Stimulated activated CD8-positive, alpha-beta memory T cell treated with anti-CD3 and anti-CD28 coated beads, Interleukin-4, amount 100 ng/mL, for 24 hours (primary cell): ENCODE measurements around the gene NT5DC4.

Source experiments
- DNase-seq: peaks from one replicate; pipeline ENCODE4 v3.0.0-alpha.2; 2020; ENCODE audit warnings: low read depth

The NT5DC4 gene

DNA sequence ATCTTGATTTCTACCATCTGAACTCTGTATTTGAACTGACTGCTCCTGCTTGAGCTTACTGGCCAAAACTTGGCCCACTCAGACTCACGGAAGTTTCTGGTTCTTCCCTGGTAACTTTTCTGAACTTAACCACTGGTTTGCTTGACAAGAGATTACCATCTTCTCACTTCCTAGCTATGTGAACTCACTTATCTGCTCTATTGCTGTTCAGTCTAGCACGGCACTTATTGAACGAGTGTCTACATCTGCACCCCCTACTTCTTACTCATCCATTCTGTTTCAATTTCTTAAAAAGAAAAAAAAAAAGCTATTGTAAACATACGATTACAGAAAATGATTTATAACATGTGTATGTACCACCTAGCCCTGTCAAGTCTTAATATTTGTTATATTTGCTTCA, 34.6 kb downstream of the NT5DC4 start:
- no peak for DNase-seq

DNA sequence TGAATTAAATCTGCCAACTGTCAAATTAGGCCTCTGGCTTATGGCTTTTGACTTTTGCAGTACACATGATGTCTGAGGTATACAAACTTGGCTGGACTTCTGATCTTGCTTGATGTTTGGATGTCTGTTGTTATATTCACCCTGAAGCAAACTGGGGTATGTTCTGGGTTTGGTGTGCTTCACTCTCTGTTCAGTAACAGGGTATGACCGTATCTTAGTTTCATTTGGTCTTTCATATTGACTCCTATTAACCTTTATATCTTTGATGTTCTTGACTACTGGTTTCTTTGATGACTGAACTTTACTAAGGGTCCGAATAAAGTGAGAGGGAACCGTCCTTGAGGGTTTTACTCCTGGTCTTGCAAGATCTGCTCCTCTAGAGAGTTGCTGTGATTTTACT, 35.4 kb downstream of the NT5DC4 start:
- no peak for DNase-seq

DNA sequence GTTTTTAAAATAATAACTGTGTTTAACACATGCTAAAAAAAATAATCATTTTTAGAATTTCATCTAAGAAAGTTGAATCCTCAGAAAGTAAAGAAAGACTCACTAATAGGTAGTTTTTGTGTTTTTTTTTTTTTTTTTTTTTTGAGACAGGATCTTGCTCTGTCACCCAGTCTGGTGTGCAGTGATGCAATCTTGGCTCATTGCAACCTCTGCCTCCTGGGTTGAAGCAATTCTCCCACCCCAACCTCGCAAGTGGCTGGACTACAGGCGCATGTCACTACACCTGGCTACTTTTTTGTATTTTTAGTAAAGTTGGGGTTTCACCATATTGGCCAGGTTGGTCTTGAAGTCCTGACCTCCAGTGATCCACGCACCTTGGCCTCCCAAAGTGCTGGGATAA, 36.4 kb downstream of the NT5DC4 start:
- DNase-seq: no peak

DNA sequence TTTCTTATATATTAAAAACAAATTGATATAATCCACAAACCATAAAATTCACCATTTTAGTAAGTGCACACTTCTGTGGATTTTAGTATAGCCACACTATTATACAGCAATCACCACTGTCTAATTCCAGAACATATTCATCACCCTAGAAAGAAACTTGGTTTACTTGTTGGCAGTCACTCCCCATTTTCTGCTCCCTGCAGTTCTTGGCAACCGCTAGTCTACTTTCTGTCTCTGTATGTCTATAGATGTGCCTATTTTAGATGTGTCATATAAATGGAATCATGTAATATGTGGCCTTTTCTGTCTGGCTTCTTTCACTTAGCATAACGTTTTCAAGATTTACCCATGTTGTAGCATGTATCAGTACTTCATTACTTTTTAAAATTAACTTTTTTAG, 37.9 kb downstream of the NT5DC4 start:
- DNase-seq: no peak

DNA sequence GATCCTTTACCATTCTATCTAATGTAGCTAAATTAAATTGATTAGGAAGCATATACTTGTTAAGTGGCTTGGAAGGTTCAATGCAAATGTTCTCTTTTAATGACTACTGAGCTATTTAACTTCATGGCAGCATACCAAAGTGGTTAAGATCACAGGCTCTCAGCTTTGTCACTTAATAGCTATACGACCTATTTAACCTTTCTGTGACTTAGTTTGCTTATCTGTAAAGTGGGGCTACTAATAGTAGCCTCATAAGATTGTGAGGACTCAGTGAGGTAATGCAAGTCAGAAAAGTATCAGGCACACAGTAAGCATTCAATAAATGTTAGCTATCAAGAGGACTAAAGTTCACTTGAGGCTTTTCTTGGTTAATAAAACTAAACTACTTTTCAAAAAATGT, 39.3 kb downstream of the NT5DC4 start:
- no peak for DNase-seq

DNA sequence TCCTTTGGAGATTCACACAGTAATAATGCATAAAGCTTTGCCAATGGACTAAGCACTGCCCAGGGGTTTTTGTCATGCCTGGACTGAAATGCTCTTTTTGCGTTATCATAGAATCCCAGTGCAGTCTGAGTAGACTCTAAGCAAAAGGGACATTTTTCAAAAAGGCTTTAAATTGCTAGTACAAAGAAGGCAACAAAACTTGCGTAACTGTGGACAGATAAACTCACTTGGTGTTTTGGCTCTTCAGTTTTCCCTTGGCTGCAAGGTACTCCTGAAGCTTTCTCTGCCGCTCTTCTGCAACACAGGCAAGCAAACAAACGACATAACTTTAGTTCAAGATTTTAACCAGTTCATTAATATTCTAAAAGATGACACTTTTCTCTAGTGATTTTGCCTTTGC, 41.5 kb downstream of the NT5DC4 start:
- DNase-seq: no peak

DNA sequence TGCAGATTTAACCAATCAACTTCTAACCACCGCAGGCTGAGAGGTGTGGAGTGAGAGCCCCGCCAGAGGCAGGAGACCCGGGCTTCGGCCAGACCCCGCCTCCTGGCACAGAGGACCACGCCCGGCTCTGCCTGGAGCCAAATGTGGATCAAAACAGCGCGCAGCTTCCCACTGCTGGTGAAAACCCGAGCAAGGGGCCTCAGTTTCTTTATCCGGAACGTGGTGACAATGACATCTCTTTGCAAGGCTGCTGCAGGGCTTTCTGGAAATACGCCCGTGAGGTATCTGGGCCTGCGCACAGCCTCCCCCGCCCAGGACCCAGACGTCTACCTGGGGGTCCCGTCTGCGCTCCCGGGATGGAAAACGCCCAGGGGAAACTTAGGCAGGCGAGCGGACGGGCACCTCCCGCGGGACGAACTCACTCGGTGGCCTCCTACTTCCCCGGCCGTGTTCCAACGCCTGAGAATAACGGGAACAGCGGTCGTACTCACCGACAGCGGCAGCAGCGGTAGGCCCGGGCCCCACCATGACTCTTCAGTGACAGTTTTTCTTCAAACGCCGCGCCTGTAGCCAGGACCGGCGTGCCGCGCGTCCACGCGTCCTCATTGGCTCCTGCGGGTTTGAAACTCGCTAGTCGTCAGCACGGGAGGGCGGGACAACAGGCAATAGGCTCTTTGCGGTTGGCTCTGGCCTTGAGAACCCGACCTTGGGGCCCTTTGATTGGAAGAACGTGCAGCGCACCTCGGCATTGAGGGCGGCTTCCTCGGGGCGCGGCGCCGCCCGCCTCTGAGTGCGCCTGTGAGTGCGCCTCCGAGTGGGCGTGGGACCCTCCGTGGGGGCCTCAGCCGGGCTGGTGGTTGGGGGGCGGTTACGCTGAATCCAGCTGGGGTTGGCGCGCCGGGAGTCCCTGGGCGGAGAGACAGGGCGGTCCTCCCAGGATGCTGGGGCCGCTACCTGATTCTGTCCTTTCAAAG, 43.5 kb downstream of the NT5DC4 start, which contains the start of gene CKAP2L:
Gene CKAP2L (minus strand): TSS at position 539 of the 974 bp plus-strand sequence. CDS start 11 bp downstream, at position 528.
- peak; percentile 93 for DNase-seq

DNA sequence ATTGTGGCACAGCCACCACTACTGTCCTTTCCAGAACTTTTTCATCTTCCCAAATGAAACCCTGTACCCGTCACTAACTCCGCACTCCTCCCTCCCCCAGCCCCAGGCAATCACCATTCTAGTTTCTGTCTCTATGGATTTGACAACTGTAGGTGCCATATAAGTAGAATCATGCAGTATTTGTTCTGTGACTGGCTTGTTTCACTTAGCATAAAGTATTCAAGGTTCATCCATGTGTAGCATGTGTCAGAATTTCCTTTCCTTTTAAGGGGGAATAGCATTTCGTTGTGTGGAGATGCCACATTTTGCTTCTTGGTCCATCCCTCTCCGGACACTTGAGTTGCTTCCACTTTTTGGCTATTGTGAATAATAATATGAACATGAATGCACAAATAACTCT, 44.4 kb downstream of the NT5DC4 start:
- DNase-seq: no peak

DNA sequence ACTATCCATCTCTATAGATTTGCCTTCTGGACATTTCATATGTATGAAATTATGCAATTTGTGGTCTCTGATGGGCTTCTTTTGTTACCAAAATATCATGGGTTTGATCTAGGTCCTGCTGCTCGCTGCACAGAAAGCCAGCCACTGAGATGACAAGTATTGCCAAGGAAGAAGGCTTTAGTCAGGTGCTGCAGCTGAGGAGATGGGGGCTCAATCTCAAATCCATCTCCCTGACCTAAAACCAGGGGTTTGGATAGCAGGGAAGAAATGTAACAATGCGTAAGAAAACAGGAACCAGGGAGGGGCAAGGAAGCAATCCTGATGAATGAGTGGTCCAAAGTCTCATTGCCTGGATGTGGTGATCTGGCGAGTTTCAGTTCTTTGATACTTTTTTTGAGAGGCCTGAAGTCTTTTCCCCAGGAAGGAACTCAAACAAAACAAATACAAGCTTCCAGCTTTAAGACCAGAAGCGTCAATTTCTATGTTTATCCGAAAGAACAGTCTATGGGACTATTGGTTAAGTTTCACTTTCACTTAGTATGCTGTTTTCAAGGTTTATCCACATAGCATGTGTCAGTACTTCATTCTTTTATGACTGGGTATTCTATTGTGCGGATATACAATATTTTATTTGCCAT, 47.0 kb downstream of the NT5DC4 start:
- DNase-seq: no peak

DNA sequence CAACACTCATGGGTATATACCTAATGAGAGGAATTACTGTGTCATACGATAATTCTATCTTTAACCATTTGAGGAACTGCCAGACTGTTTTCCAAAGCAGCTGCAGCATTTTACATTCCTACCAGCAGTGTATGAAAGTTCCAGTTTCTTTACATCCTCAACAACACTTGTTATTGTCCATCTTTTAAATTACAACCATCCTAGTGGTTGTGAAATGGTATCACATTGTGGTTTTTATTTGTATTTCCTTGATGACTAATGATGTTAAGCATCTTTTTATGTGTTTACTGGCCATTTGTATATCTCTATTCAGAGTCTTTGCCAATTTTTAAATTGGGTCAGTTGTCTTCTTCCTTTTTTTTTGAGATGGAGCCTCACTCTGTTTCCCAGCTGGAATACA, 47.6 kb downstream of the NT5DC4 start:
- DNase-seq: no peak

DNA sequence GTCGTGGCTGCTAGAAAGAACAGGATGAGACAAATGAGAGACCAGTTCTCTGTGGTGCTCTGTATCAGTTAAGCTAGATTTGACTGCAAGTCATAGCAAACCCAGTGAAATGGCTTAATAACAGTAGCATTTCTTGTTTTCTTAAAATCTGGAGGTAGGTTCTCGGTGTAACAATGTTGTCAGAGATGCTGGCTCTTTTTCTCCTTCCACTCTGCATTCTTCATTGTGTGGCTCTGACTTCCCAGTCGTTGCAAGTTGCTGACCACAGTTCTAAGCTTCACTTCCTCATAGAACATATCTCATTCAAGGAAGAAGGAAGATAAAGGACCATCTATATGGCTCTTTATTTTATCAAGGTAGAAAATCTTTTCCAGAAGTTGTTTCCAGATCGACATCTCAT, 51.5 kb downstream of the NT5DC4 start:
- DNase-seq: no peak

DNA sequence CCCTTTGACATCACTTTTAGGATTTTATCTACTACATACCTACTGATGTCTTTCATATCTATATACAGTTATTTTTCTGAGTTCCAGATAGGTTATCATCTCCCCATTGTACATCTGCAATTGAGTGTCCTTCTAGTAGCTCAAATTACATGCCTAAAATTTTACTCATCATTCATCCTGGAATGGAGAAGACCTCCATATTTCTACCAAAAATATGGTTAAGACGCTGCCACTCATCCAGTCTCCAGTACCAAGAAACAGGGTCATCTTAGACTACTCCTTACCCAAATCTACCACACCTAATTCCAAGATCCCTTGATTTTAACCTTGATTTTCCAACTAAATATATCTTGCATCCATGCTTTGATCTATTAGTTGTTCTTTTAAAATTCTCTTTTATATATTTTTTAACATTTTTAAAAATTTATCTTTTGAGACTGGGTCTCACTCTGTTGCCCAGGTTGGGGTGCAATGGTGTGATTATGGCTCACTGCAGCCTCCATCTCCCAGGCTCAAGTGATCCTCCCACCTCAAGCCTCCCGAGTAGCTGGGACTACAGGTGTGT, 52.2 kb downstream of the NT5DC4 start:
- DNase-seq: no peak

DNA sequence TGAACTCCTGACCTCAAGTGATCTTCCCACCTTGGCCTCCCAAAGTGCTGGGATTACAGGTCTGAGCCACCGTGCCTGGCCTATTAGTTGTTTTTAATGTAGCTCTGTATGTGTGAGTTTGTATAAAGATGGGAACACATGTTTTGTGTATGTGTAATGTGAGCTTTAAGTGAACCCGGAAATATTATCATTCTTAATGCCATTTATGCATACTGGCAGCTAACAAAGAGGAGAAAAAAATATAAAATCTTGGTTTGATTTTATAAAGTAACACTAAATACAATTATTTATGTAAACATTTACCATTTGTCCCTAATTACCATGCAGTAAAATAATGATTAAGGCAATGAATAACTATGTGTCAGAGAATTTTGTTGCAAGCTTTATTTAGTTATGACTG, 52.7 kb downstream of the NT5DC4 start:
- no peak for DNase-seq

DNA sequence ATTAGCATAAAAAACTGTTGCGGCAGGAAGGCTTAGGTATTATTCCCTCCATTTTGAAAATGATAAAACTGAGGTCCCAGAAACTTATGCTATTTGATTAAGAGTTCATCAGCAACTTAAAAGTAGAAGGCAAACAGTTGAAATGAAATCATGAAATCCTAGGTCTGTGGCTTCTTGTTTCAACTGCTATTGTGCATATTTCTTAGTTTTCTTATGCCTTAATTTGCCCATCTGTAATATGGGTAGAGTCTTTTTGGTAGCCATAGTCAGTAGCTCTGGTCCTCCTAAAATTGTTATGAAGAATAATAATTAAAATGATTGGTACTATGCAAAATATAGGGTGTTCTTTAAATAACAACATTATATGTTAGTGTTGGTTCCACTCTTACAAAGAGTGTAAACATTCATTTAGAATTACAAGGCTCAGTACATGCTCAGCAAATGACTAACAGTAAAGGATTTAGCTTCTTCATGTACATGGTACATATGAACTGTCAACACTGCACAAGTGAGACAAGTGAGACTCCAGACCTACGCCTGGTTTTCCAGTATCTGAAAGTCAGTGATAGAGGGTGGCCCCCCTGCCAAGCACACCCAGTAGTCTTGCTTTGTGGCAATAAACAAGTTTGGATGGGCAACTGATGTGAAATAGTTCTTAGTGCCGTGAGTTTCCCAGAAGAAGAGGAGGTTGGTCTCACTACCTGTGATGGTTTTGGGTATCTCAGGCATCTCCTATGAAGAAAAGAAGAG, 53.9 kb downstream of the NT5DC4 start:
- DNase-seq: no peak

DNA sequence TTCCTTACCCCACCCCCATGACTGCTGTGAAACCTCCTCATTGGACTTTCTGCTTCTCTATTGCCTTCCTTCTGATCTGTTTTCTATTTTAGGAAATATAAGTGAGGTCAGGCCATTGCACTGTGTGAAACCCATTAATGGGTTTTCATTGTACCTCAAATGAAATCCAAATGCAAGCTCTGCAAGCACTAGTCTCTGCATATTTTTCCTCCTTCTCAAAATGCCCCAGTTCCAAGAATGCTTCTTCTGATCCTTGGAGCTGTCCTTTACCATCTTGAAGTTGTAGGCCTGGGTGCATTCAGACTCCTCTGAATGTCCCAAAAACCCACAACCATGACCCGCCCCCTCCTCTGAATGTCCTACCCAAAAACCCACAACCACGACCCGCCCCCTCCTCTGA, 55.3 kb downstream of the NT5DC4 start:
- DNase-seq: no peak

DNA sequence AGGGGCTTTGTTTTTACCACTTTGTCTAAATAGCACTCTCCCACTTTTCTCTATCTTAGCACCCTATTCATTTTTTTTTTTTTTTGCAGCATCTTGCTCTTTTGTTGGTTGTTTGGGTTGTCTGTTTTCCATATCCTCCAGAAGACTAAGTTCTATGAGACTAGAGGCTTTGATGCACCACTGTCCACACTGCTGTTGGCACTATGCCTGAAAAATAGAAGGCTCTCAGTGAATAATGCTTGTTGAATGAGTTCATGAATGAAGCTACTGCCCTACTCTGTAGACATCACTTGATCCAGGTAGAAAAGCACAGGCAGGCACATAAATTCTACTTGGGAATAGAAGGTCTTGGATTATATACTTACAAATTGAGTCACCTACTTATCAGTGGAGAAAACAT, 56.2 kb downstream of the NT5DC4 start:
- no peak for DNase-seq

DNA sequence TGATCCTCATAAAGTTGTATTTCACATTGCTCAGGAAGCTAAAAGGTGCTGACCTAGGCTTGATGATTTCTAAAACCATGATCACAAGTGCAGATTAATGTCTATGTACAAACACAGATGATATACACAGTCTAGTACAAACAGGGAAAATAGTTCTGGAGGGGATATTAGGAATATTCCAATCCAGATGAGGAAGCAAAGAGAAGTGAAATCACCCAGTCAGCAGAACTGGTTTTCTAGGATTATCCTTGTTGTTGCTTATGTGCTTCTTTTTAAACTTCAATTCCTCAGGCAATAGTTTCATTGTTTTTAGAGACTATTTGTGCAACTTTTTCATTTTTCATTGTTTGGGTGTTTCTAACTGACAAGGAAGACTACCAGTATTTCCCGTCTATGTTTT, 58.8 kb downstream of the NT5DC4 start:
- no peak for DNase-seq

DNA sequence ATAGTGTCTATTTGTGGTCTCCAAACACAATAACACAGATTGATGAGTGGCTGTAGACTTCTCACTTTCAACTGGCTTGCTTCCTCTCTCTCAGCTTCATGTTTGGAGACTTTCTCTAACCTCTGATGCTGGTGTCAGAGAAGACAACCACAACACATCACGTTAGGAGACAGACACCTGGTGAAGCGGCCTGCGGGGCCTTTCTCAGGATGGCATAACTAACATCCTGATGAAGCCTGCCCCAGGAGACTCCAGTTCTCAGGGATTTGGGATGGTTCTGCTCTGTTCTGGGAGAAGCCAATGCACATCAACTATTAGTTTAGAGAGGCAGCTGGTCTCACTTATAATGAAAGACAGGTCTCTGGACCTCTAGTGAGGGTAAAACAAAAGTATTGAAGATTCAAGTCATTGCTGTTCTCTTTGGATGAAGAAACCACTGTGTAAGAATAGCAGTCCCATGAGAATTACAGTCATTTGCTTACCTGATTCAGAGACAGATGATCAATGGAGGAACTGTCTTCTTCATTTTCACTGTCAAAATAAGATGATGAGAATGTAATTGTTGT, 61.5 kb downstream of the NT5DC4 start:
- no peak for DNase-seq

DNA sequence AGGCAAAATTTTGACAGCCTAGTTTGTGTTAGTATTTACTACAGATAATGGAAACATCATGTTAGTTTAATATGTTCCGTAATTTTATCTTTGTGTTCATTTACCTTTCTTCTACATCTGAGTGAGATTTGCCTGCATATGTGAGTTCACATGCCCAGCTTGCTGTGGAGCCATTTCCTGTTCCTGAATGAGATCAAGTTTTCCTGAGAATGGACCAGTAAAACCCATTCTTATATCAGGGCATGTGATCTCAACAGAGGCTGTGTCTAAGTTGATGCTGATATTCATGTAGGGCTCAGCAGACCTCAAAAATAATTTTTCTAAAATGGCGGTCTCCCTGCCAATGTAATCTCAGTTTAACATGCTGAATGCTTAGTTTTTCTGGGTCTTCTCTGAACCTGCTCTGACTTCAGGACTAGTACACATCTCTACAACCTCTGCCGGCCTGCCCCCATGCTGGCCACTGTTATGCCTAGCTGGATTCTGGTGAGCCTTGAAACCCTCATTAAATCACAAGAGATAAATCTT, 62.4 kb downstream of the NT5DC4 start:
- no peak for DNase-seq

DNA sequence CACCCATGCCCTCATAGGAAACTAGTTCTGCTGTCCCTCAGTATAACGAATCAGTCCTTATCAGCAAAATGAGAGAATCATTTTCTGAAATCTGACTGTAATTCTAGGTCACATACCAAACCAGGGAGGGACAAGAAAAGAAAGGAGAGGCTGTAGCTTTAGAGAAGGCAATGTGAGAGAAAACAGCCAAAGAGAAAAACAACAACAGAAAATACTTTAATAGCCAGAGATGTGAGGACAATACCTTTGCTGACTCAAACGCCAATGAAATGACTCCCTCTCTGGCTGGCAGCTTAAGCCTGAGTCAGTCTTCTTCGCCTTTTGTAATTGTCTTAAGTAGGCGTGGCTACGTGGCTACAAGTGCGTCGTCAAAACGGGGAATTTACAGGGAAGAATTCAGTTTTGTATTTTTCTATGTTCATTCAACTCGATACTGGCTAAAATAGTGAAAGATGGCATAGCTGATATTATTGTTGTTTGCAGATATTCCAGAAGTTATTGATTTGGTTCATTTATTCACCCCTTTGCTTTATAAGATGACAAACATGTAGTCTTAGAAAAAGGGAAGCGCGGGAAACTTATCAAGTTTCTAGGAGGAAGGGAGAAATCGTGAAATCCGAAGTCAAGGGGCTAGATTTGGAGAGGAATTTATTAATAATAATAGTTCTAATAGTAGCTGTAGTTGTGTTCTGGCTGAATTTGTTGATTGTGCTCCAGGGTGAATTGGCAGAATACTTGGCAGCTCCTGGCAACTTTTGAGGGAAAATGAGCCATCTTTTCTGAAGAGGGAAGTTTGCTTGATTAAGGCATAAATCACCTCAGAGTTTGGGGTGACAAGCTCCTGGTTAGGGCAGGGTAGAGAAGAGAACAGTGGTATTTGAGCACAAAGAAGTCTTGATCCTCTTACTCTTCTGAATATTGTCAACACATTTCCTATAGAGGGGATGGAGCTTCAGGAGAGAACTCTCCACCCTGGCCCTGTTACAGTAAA, 63.7 kb downstream of the NT5DC4 start, which contains the start of gene IL1A:
Gene IL1A (minus strand): TSS at position 295 of the 991 bp plus-strand sequence. CDS start 723 bp downstream, outside the sequence.
- DNase-seq: no peak
